Keratinocyte (primary cell): ENCODE data around the gene OR14I1. TPM values are rescaled to one million over a fixed set of nuclear protein-coding genes. Genes with fewer than 3 reads are reported as not detected.

ENCODE experiments used
- DNase-seq: peaks from one replicate; pipeline ENCODE4 v3.0.0-alpha.2; 2011; ENCODE audit warnings: low read depth, missing footprints, low spot score
- FAIRE-seq: peaks from 2 replicates; lab custom pipeline; 2011; peaks lifted over from hg19 to GRCh38; lab: Jason Lieb, UNC
- H2AFZ ChIP-seq: 2 replicates; pipeline ENCODE4 v1.6.0; 2012; ENCODE audit warnings: low read length, control low read depth, inconsistent platforms; ENCODE audit not compliant: control insufficient read depth
- H3K27ac ChIP-seq: 2 replicates; pipeline ENCODE4 v1.5.1; 2011; ENCODE audit warnings: low read length; ENCODE audit not compliant: control insufficient read depth, insufficient read depth
- H3K27me3 ChIP-seq: 3 replicates; pipeline ENCODE4 v1.6.0; 2011; ENCODE audit warnings: low read length; ENCODE audit not compliant: control insufficient read depth, insufficient read depth; ENCODE audit errors: extremely low read depth
- H3K36me3 ChIP-seq, 2 experiments: 2 replicates in 1 of 2; 3 replicates in 1 of 2; pipeline ENCODE4 v1.5.1; 2011; ENCODE audit warnings: low read length in 2 of 2, mild to moderate bottlenecking in 1 of 2; ENCODE audit not compliant: control insufficient read depth in 2 of 2, insufficient read depth in 2 of 2; ENCODE audit errors: extremely low read depth in 1 of 2
- H3K4me1 ChIP-seq: 3 replicates; pipeline ENCODE4 v1.5.1; 2011; ENCODE audit warnings: low read length; ENCODE audit not compliant: control insufficient read depth, insufficient read depth; ENCODE audit errors: extremely low read depth
- H3K4me2 ChIP-seq: 3 replicates; pipeline ENCODE4 v1.6.0; 2011; ENCODE audit warnings: low read depth, low read length; ENCODE audit not compliant: control insufficient read depth, insufficient read depth; ENCODE audit errors: extremely low read depth
- H3K4me3 ChIP-seq, 3 experiments: fragments of 200-600 bp in 1 of 3; sonication (generic) in 1 of 3; 2 replicates in 2 of 3; 3 replicates in 1 of 3; pipeline ENCODE4 v1.5.1; 2011 to 2016; ENCODE audit warnings: low read length in 3 of 3, mild to moderate bottlenecking in 3 of 3, control low read depth in 2 of 3, inconsistent platforms in 1 of 3, low read depth in 1 of 3, mixed read lengths in 1 of 3, mixed run types in 1 of 3, moderate library complexity in 1 of 3; ENCODE audit not compliant: control insufficient read depth in 2 of 3, insufficient read depth in 2 of 3; ENCODE audit errors: extremely low read depth in 1 of 3
- H3K79me2 ChIP-seq: 2 replicates; pipeline ENCODE4 v1.6.0; 2012; ENCODE audit warnings: low read length; ENCODE audit not compliant: control insufficient read depth, insufficient read depth
- H3K9ac ChIP-seq: 3 replicates; pipeline ENCODE4 v1.6.0; 2011; ENCODE audit warnings: low read length; ENCODE audit not compliant: control insufficient read depth, insufficient read depth; ENCODE audit errors: extremely low read depth
- H3K9me1 ChIP-seq: 3 replicates; pipeline ENCODE4 v1.6.0; 2011; ENCODE audit warnings: low read length; ENCODE audit not compliant: control insufficient read depth, insufficient read depth; ENCODE audit errors: extremely low read depth
- H3K9me3 ChIP-seq: 2 replicates; pipeline ENCODE4 v1.5.1; 2012; ENCODE audit warnings: low read depth, low read length; ENCODE audit not compliant: control insufficient read depth
- H4K20me1 ChIP-seq: 3 replicates; pipeline ENCODE4 v1.6.0; 2011; ENCODE audit warnings: low read length; ENCODE audit not compliant: control insufficient read depth, insufficient read depth; ENCODE audit errors: extremely low read depth
- CTCF ChIP-seq, 3 experiments: IDR thresholded peaks in 1 of 3; conservative IDR thresholded peaks in 1 of 3; optimal IDR thresholded peaks in 1 of 3; 2 replicates in 2 of 3; 3 replicates in 1 of 3; pipeline versions ENCODE3 to v1.5.1; 2011; ENCODE audit warnings: low read length in 3 of 3, mild to moderate bottlenecking in 3 of 3, moderate library complexity in 2 of 3, control low read depth in 1 of 3, inconsistent platforms in 1 of 3; ENCODE audit not compliant: insufficient read depth in 2 of 3; ENCODE audit errors: extremely low read depth in 1 of 3
- EZH2 ChIP-seq: IDR thresholded peaks from one replicate; pipeline ENCODE4 v1.6.1; 2012; ENCODE audit warnings: inconsistent platforms, mild to moderate bottlenecking, low read length, moderate library complexity
- dilution Hi-C: fragments of 300-500 bp; cut with MboI; formaldehyde crosslinking; loops from one replicate; pipeline ENCODE4 v1.7.0; 2020; ENCODE audit warnings: low sequenced_read_pairs; ENCODE audit not compliant: extremely low pct_ligation_motif_present
- polyA minus RNA-seq, 3 experiments: library from RNA; depleted of rRNA, polyadenylated mRNA; stranded (reverse); fragments of >200 nt; gene quantifications; 1 replicate in 1 of 3; 2 replicates in 1 of 3; 3 replicates in 1 of 3; pipeline ENCODE4 v1.2.3, GENCODE V29; 2011
- polyA plus RNA-seq, 5 experiments: library from polyadenylated mRNA; depleted of rRNA in 3 of 5; stranded (reverse) in 3 of 5; stranded (forward) in 1 of 5; unstranded in 1 of 5; fragments of >200 nt; gene quantifications; 1 replicate in 1 of 5; 2 replicates in 3 of 5; 3 replicates in 1 of 5; pipeline versions ENCODE4 v1.2.1 to v1.2.3, GENCODE V29; 2011 to 2012; ENCODE audit warnings: missing spikeins in 2 of 5, low read depth in 1 of 5, low replicate concordance in 1 of 5

OR14I1 gene
- polyA plus RNA-seq (not detected in 3 replicates), polyA minus RNA-seq (not detected in 3 replicates)
- polyA plus RNA-seq (2011; ENCODE audit: low read depth): not detected
- not detected in 2 replicates for polyA plus RNA-seq (2011; cell fraction: cytosol; rRNA removed)
- polyA plus RNA-seq (2011; cell fraction: nucleus; rRNA removed): not detected in 2 replicates
- not detected in 2 replicates for polyA plus RNA-seq (2012; ENCODE audit: low replicate concordance)
- polyA minus RNA-seq (2011; cell fraction: cytosol; rRNA and poly(A)+ RNA removed): not detected
- polyA minus RNA-seq (2011; cell fraction: nucleus; rRNA and poly(A)+ RNA removed): not detected in 2 replicates

GRCh38 chr1:248702714-248703113 is at the start of gene OR14I1:
Gene OR14I1 (minus strand): TSS chr1:248702766.
- Histone ChIP-seq H3K36me3 (no peaks in the 10 kb centered on the region), H3K4me3 (no peak within 1 kb of the TSS), H3K4me2 (no peak within 1 kb of the TSS), H3K9me1 (no peaks in the 10 kb centered on the region), H3K9me3 (no peaks in the 10 kb centered on the region), H3K27me3 (no peaks in the 10 kb centered on the region), H3K4me1 (no peaks in the 10 kb centered on the region), H4K20me1 (no peaks in the 10 kb centered on the region), H2AFZ (no peak within 1 kb of the TSS), H3K79me2 (no peaks in the 10 kb centered on the region), H3K9ac (no peak within 1 kb of the TSS), H3K27ac (no peak within 1 kb of the TSS)
- dilution Hi-C loops: no loop called here
- TF ChIP-seq EZH2 (no peak), CTCF (optimal IDR thresholded peaks at IDR 0.05 in 1 of 3, IDR thresholded peaks at IDR 0.05 in 1 of 3, conservative IDR thresholded peaks at IDR 0.05 in 1 of 3; ENCODE audit: extremely low read depth in 1 of 3, insufficient read depth in 2 of 3, low read length in 3 of 3) (no peak)
- no peak for FAIRE-seq
- no peak for DNase-seq

- H3K27me3 ChIP-seq: no peaks in the 10 kb centered on the region
- FAIRE-seq (no peak), DNase-seq (no peak)
- H3K36me3 ChIP-seq: no peaks in the 10 kb centered on the region
- no peak overlapping the region for H2AFZ ChIP-seq
- peaks cover 6% of the 10 kb centered on the region for H3K9me3 ChIP-seq
- dilution Hi-C loops: no loop called here
- TF ChIP-seq EZH2: no peak
- no peaks in the 10 kb centered on the region for H3K9me1 ChIP-seq
- H3K4me2 ChIP-seq: no peak overlapping the region
- no peak overlapping the region for H3K4me3 ChIP-seq
- H3K9ac ChIP-seq: no peak overlapping the region
- no peak overlapping the region for H3K27ac ChIP-seq
- H4K20me1 ChIP-seq: no peaks in the 10 kb centered on the region
- no peaks in the 10 kb centered on the region for H3K79me2 ChIP-seq
- H3K4me1 ChIP-seq: no peaks in the 10 kb centered on the region
Observed at GRCh38 chr1:248751635-248752034, 49.1 kb upstream of the OR14I1 start.

- no peaks in the 10 kb centered on the region for H3K4me1 ChIP-seq
- H4K20me1 ChIP-seq: no peaks in the 10 kb centered on the region
- no peaks in the 10 kb centered on the region for H3K9me1 ChIP-seq
- H3K27me3 ChIP-seq: no peaks in the 10 kb centered on the region
- no peak overlapping the region for H2AFZ ChIP-seq
- peaks cover 6% of the 10 kb centered on the region for H3K9me3 ChIP-seq
- dilution Hi-C loops: no loop called here
- FAIRE-seq: no peak
- DNase-seq: no peak
- no peak overlapping the region for H3K9ac ChIP-seq
- no peaks in the 10 kb centered on the region for H3K36me3 ChIP-seq
- H3K4me2 ChIP-seq: no peak overlapping the region
- no peak for TF ChIP-seq EZH2
- no peak for TF ChIP-seq CTCF (optimal IDR thresholded peaks at IDR 0.05 in 1 of 3, IDR thresholded peaks at IDR 0.05 in 1 of 3, conservative IDR thresholded peaks at IDR 0.05 in 1 of 3; ENCODE audit: extremely low read depth in 1 of 3, insufficient read depth in 2 of 3, low read length in 3 of 3)
- H3K4me3 ChIP-seq: no peak overlapping the region
- no peak overlapping the region for H3K27ac ChIP-seq
- H3K79me2 ChIP-seq: no peaks in the 10 kb centered on the region
Observed at GRCh38 chr1:248751142-248751541, 48.6 kb upstream of the OR14I1 start.
